Lower leg skin (tissue), 3 donors: Measurements from ENCODE around the gene BEST4.

Experiments
- CTCF ChIP-seq, 3 donors: fragments of 450-650 bp; IDR thresholded peaks; one replicate each; pipeline ENCODE4 v1.5.1; 2016; ENCODE audit warnings: antibody characterized with exemption in 3 of 3, mild to moderate bottlenecking in 3 of 3, moderate library complexity in 2 of 3
- POLR2A ChIP-seq, 2 donors: fragments of 450-650 bp; IDR thresholded peaks; one replicate each; pipeline ENCODE4 v1.6.1; 2016 to 2017; ENCODE audit warnings: antibody characterized with exemption in 2 of 2, mild to moderate bottlenecking in 1 of 2, moderate library complexity in 1 of 2

GRCh38 chr1:44819196-44819607 lies 31.2 kb upstream of the BEST4 start:
- TF ChIP-seq CTCF (IDR thresholded peaks at IDR 0.05) (no peak), POLR2A (IDR thresholded peaks at IDR 0.05) (no peak)
